Hepatic stellate cell (primary cell): ENCODE measurements around the gene ZBTB14.

Experiments used
- DNase-seq: peaks from one replicate; pipeline ENCODE4 v3.0.0; 2011; ENCODE audit warnings: low spot score

ZBTB14 gene

GRCh38 chr18:5295231-5295920 lies at the start of gene ZBTB14:
Gene ZBTB14 (minus strand): TSS chr18:5295726. CDS start chr18:5293246, 2,480 bp downstream.
- DNase-seq, result peak; percentile 69

- no peak for DNase-seq
Measured at GRCh38 chr18:5339202-5339834, 43.8 kb upstream of the ZBTB14 start.

- no peak for DNase-seq
Measured at GRCh38 chr18:5334456-5335075, 39.0 kb upstream of the ZBTB14 start.

- no peak for DNase-seq
Measured at GRCh38 chr18:5318061-5318700, 22.7 kb upstream of the ZBTB14 start.

- DNase-seq, result no peak
Measured at GRCh38 chr18:5317186-5317585, 21.7 kb upstream of the ZBTB14 start.

- DNase-seq, result no peak
Measured at GRCh38 chr18:5315838-5316237, 20.3 kb upstream of the ZBTB14 start.

- DNase-seq, result no peak
Measured at GRCh38 chr18:5311301-5311989, 15.9 kb upstream of the ZBTB14 start.

- DNase-seq, result no peak
Measured at GRCh38 chr18:5309888-5310470, 14.5 kb upstream of the ZBTB14 start.

- no peak for DNase-seq
Measured at GRCh38 chr18:5305835-5306234, 10.3 kb upstream of the ZBTB14 start.

GRCh38 chr18:5304232-5304631 lies 8.7 kb upstream of the ZBTB14 start:
- no peak for DNase-seq

GRCh38 chr18:5303636-5304035 lies 8.1 kb upstream of the ZBTB14 start:
- DNase-seq, result no peak

- DNase-seq, result no peak
Measured at GRCh38 chr18:5302606-5303005, 7.1 kb upstream of the ZBTB14 start.

GRCh38 chr18:5300476-5301010 lies 5.0 kb upstream of the ZBTB14 start:
- DNase-seq, result no peak

GRCh38 chr18:5298156-5298852 lies 2.8 kb upstream of the ZBTB14 start:
- DNase-seq, result no peak

GRCh38 chr18:5297597-5297996 lies 2.1 kb upstream of the ZBTB14 start:
- DNase-seq, result no peak

- DNase-seq, result peak; percentile 79
Measured at GRCh38 chr18:5296706-5297320, 1.3 kb upstream of the ZBTB14 start.

GRCh38 chr18:5295981-5296705 lies 617 bp upstream of the ZBTB14 start:
- DNase-seq, result peak; percentile 93

GRCh38 chr18:5294457-5295230 lies 882 bp downstream of the ZBTB14 start:
- DNase-seq, result peak; percentile 52

GRCh38 chr18:5294113-5294456 lies 1.4 kb downstream of the ZBTB14 start:
- no peak for DNase-seq
